AG04450 (cell line): ENCODE data around the gene ARL14. TPM values are rescaled to one million over a fixed set of nuclear protein-coding genes. Genes with fewer than 3 reads are reported as not detected.

Experiments
- CTCF ChIA-PET: fragments of 300-600, 350-600 bp; formaldehyde crosslinking; extraction: SDS; loops from one replicate; lab custom pipeline; 2022; ENCODE audit warnings: antibody characterized with exemption, inconsistent platforms; lab: Charles Lee
- POLR2A ChIA-PET: fragments of 350-600 bp; formaldehyde crosslinking; extraction: SDS; loops from one replicate; lab custom pipeline; 2021; ENCODE audit warnings: antibody characterized with exemption, inconsistent platforms; lab: Yijun Ruan, JAX
- DNase-seq: peaks from one replicate; pipeline ENCODE4 v3.0.0-alpha.2; 2011; ENCODE audit warnings: low read depth, low spot score
- H3K27ac ChIP-seq: one replicate; pipeline ENCODE4 v1.5.1; 2012; ENCODE audit warnings: low read depth, low read length, control low read depth
- H3K27me3 ChIP-seq: one replicate; pipeline ENCODE4 v1.6.0; 2012; ENCODE audit warnings: low read length; ENCODE audit not compliant: control insufficient read depth, insufficient read depth
- H3K4me3 ChIP-seq: 2 replicates; pipeline ENCODE4 v1.5.1; 2011; ENCODE audit warnings: mild to moderate bottlenecking, low read depth, low read length, control low read depth
- H3K9me3 ChIP-seq: 2 replicates; pipeline ENCODE4 v1.5.1; 2012; ENCODE audit warnings: low read length; ENCODE audit not compliant: control insufficient read depth, insufficient read depth
- polyA plus RNA-seq: library from polyadenylated mRNA; depleted of rRNA; stranded (reverse); fragments of >200 nt; gene quantifications from 2 replicates; pipeline ENCODE4 v1.2.3, GENCODE V29; 2011
- TF ChIP-seq, protein P1 (sequence below): IDR thresholded peaks from 2 replicates; pipeline ENCODE4 v1.5.1; 2011; ENCODE audit warnings: low read depth, low read length, control low read depth, inconsistent platforms

The ARL14 gene
- polyA plus RNA-seq, 1 experiment = not detected

DNA sequence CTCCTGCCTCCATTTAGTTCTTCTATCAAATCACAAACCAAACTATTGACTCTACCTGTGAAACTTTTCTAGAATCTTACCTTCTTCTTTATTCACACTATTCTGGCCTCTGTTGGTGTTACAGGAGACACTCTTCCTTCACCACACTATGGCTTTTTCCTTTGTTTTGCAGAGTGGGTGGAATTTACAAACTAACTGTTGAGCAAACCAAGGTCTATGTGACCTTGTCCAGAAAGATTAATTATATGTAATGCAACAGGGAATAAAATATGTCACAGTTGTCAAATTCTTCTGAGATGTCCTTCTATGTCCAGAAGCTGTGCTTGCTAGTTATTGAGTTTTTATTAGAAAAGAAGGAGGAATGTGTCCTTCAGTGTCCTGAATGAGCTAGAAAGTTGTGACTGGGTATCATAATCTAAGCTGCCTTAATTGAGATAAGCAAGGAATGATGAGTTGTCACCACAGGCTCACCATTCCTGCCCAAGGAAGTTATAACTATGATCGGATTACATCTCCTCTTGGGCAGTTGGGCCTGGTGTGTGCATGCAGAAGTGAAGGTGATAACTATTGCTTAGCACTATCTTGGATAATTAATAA, 21.7 kb downstream of the ARL14 start:
- Histone ChIP-seq H3K9me3 (no peaks in the 10 kb centered on the region), H3K4me3 (no peak overlapping the region), H3K27me3 (no peaks in the 10 kb centered on the region), H3K27ac (no peak overlapping the region)
- POLR2A ChIA-PET = no interaction called here
- CTCF ChIA-PET = interaction anchor here (1.9 to 5.0 kb wide), 2 partner anchors 12 to 243 kb away, joined by 6 to 44 read pairs; no protein-coding TSS in a partner anchor
- TF ChIP-seq, protein P1, sequence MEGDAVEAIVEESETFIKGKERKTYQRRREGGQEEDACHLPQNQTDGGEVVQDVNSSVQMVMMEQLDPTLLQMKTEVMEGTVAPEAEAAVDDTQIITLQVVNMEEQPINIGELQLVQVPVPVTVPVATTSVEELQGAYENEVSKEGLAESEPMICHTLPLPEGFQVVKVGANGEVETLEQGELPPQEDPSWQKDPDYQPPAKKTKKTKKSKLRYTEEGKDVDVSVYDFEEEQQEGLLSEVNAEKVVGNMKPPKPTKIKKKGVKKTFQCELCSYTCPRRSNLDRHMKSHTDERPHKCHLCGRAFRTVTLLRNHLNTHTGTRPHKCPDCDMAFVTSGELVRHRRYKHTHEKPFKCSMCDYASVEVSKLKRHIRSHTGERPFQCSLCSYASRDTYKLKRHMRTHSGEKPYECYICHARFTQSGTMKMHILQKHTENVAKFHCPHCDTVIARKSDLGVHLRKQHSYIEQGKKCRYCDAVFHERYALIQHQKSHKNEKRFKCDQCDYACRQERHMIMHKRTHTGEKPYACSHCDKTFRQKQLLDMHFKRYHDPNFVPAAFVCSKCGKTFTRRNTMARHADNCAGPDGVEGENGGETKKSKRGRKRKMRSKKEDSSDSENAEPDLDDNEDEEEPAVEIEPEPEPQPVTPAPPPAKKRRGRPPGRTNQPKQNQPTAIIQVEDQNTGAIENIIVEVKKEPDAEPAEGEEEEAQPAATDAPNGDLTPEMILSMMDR = no peak
- no peak for DNase-seq

- ChIA-PET POLR2A (no interaction called here), CTCF (interaction anchor here (1.0 kb wide), 1 partner anchor 240 kb away, joined by 3 read pairs; no protein-coding TSS in a partner anchor)
- Histone ChIP-seq H3K4me3 (no peak overlapping the region), H3K9me3 (no peaks in the 10 kb centered on the region), H3K27ac (no peak overlapping the region), H3K27me3 (no peaks in the 10 kb centered on the region)
- TF ChIP-seq, protein P1 = no peak
- no peak for DNase-seq
Observed at GRCh38 chr3:160701490-160701889, 24.5 kb downstream of the ARL14 start.

DNA sequence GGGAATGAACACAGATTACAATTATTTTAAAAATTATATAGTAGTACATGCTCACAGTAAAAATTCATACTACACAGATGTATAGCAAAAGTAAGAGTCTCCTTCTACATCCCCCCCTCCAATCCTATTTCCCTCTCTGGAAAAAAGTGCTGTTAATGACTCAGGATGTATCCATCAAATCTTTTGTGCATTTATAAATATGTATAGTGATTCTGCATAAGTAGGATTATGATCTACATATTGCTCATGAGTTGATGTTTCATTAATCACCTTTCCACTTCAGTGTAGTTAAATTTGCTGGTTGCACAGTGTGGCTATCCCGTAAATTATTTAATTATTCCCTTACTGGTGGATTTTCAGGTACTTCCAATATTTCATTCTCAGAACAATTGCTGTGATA, 25.3 kb downstream of the ARL14 start:
- no peaks in the 10 kb centered on the region for H3K27me3 ChIP-seq
- DNase-seq = no peak
- no peak overlapping the region for H3K4me3 ChIP-seq
- no peaks in the 10 kb centered on the region for H3K9me3 ChIP-seq
- ChIA-PET POLR2A (no interaction called here), CTCF (no interaction called here)
- TF ChIP-seq, protein P1 = no peak
- H3K27ac ChIP-seq = no peak overlapping the region

DNA sequence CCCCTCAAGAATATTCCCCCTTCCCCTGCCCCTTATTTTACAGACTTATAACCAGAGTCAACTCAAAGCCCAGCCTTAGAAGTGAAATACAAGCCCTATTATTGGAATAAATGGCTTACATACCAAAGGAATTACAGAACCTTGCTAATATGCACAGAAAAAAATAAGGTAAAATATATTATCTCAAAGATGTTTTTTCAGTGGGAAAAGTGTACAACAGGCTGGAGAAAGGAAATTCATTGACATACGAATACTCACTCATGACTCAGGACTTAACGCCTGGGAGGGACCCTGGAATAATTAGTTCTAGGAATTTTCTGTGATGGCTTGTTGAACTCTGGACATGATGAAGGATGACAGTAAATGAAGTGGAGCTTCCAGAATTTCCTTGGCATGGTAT, 27.0 kb downstream of the ARL14 start:
- TF ChIP-seq, protein P1 = no peak
- POLR2A ChIA-PET = no interaction called here
- H3K4me3 ChIP-seq = no peak overlapping the region
- H3K27ac ChIP-seq = no peak overlapping the region
- H3K9me3 ChIP-seq = no peaks in the 10 kb centered on the region
- H3K27me3 ChIP-seq = peaks cover 2% of the 10 kb centered on the region
- no peak for DNase-seq
- CTCF ChIA-PET = interaction anchor here (0.9 to 1.7 kb wide), 2 partner anchors 17 to 238 kb away, joined by 5 to 9 read pairs; no protein-coding TSS in a partner anchor

DNA sequence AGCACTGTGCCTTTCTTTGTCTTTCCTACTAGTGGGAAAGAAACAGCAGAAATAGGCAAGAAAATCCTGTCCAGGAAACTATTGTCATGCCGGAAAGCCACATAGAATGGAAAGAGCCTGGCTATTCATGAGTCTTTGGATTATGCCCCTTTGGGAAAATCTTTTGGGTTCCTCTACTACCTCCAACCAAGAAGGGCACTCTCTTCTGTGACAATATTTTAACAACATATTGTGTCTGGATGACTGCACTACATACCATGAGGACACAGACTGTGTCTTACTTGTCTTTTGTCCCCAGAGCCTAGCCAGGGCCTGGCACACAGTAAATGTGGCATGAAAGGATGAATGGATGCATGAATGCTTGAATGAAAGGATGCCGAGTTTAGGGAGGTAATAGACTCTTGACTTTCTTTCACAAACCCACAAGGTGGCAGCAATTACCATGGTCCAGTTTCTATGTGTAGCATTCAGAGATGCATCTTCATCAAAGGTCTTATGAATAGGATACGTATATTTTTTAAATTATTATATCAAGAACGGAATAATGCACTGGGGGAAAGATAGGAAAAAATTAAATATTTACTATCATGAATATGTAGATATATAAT, 30.3 kb downstream of the ARL14 start:
- no peak overlapping the region for H3K27ac ChIP-seq
- POLR2A ChIA-PET = no interaction called here
- CTCF ChIA-PET = interaction anchor here (1.0 to 2.4 kb wide), 3 partner anchors 22 to 235 kb away, joined by 3 to 27 read pairs (median 4); no protein-coding TSS in a partner anchor

More for the DNA sequence above, 30.3 kb downstream of the ARL14 start:
- Histone ChIP-seq H3K4me3 (no peak overlapping the region), H3K27me3 (peaks cover 6% of the 10 kb centered on the region), H3K9me3 (no peaks in the 10 kb centered on the region)
- TF ChIP-seq, protein P1 = peak; percentile 60
- no peak for DNase-seq
